HS-27A (cell line): ENCODE data around the gene TMED10.

Experiments
- DNase-seq: peaks from one replicate; pipeline ENCODE4 v3.0.0-alpha.2; 2012; ENCODE audit warnings: low read depth, missing footprints

TMED10 gene

DNA sequence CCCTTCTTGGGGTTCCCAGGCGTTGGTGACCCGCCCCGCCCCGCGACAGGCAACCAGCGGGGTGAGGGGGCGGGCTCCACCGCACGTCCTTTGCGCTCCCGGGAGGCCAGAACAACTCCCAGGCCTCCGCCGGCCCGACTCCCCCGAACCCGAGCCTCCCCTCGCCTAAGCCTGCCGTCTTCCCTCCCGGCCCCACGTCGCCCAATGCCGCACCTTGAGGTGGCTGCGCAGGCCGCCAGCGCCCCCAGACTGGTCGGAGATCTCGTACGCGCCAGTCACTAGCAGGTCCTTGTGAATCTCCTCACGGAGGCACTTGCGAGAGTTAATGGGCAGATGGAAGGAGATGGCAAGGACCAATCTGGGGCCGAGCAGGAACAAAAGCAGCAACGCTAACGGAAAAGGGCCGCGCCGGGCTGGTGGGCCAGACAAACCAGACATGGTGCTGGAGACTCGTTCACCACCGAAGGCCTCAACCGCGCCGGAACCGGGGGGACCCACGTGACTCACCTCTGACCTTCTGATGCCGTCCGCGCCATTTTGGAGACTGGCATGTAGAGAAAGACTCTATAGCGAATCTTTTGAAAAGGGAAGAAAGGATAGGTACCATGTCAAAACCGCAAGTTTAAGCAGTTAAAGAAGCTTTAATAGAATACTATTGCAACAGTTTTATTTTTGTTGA lies at the start of gene TMED10:
Gene TMED10 (minus strand): TSS at position 471 of the 679 bp plus-strand sequence. CDS start 33 bp downstream, at position 438.
- peak; percentile 84 for DNase-seq

DNA sequence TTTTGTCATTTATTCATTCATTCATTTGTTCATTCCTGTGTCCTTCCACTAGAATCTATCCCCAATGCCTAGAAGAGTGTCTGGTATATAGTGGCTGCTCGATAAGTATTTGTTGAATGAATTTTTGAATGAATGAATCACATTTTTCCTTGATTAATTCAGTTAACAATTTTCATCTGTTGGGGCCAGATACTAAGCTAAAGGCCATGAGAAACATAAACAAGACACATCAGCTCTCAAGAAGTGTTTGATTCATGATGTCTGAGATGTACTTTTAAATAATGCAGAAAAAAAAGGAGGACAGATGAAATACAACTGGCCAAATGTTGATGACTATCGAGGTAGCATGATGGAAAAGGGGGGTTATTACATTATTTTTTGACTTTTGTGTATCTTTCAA lies 48.1 kb upstream of the TMED10 start:
- DNase-seq: no peak

GRCh38 chr14:75223664-75224154 lies 47.3 kb upstream of the TMED10 start:
- no peak for DNase-seq

DNA sequence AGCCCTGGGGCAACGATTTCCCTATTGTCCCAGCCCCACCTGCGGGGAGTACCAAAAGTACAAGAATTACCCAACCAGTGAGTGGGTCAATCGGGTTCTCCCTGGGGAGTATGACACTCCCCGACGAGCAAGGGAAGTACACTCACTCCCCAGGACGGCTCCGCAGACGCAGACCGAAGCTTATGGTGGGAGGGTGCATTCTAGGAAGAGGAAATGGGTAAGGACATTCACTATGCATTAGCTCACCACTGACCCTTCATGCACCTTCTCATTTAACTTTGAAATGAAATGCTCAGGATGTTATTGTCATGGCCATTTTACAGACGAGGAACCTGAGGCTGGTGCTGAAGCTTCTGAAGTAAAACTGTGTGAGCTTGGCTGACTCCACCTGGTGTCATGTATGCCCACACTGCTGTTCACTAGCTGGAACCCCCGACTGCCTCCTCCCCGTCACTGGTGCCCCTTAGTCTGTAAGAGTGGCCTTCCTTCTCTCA lies 45.8 kb upstream of the TMED10 start:
- peak; percentile 41 for DNase-seq

DNA sequence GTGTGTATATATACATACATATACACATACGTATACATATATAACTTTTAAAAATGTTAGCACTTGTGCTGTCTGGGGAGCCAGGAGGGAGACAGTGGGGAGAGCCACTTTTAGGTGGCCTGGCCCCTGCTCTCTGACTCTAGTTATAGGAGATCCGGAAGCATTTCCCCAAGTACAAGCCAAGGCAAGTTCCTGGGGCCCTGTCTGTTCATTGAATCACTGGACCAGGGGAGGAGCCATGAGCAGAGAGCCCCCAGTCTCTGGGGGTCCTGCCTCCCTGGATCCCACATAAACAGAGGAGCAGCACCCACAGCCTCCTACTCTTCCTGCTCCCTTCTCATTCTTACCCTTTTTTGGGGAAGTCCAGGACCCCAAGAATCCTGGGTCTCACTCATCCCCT lies 45.4 kb upstream of the TMED10 start:
- no peak for DNase-seq

- DNase-seq: no peak
Observed at GRCh38 chr14:75220156-75220555, 43.7 kb upstream of the TMED10 start.

GRCh38 chr14:75217508-75218206 lies 41.2 kb upstream of the TMED10 start:
- no peak for DNase-seq

GRCh38 chr14:75216427-75217006 lies 40.1 kb upstream of the TMED10 start:
- DNase-seq: no peak

GRCh38 chr14:75215520-75215919 lies 39.1 kb upstream of the TMED10 start:
- DNase-seq: no peak

DNA sequence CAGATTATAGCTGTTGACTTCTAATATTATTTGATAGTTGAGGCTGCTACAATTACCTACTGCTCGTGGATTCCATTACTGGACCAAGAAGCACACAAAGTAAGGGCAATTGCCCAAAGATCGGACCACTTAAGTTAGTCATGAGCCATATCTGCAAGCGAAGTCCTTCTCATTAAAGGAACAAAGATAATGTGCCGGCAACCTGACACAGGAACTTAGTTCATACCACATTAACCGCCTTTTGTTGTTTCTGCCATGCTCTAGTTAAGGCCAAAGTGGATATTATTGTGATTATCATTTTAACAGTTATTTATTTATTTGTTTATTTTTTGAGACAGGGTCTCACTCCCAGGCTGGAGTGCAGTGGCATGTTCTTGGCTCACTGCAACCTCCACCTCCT lies 38.1 kb upstream of the TMED10 start:
- no peak for DNase-seq

- no peak for DNase-seq
Observed at GRCh38 chr14:75213172-75213571, 36.8 kb upstream of the TMED10 start.

GRCh38 chr14:75208843-75209242 lies 32.4 kb upstream of the TMED10 start:
- DNase-seq: no peak

DNA sequence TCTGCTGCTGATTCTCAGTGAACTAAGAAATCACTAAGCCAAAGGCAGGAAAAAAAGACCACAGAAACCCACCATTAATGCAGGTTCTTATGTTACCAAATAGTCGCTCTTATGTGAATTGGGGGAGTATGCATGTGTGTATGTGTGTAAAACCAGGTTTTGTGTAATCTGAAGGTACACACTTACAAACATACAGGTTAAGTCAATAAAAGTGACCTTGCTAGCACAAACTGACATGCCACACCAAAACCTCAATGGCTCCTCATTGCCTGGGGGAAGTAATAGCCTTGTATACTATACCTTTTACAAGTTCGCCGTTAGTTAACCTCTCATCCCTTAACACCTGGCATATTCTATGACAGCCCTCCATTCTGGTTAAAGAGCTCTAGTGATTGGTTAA lies 29.8 kb upstream of the TMED10 start:
- DNase-seq: no peak

GRCh38 chr14:75205591-75205990 lies 29.2 kb upstream of the TMED10 start:
- DNase-seq: no peak

DNA sequence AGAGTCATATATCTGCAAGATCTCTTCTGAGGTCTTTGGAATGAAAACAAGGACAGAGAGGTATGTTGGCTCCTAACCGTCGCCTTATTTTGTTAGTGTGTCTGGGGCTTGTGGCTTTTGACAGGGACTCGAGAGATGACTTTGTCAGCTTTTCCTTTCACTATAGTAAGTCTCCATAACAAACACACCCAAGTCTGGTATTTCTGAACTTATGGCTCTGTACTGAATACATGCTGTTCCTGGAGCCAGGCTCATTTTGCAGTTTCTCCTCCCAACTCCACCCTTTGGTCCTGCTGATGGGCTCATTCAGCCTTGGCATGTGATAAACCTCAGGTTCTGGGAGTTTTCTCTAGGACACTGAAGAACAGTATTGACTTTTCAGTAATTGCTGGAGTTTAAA lies 27.7 kb upstream of the TMED10 start:
- DNase-seq: no peak

DNA sequence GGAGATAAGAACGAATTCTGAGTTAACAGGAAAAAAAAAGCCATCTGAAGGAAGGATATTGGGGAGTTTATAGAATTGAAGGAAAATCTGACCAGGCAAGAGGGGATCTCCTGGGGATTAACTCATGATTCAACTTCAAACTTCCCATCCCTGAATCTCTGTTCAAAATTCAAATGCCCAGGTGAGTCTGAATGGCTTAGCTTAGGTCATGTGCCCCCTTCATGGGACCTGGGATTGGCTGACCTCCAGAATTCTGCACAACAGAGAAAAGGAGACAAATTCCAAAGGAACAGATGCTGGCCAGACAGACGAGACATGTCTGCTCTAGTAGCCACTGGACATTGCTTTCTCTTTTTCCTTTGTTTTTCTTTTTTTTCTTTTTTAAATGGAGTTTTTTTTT lies 26.2 kb upstream of the TMED10 start:
- DNase-seq: no peak

DNA sequence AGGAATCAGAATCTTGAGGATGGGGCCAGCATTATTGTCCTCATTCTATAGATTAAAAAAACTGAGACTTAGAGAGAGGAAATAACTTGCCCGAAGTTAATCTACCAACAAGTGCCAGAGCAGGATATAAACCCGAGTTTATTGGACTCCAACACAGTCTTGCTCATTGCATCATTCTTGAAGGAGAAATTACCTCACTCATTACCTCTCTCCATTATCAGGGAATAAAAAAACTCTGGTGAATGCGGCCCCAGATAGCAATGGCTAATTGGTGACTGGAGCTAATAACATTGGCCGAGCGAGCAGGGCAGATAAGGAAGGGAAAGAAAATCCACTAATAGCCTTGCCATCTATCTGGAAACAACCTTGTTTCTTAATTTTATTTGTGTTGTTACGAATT lies 24.7 kb upstream of the TMED10 start:
- DNase-seq: no peak

GRCh38 chr14:75200451-75200850 lies 24.0 kb upstream of the TMED10 start:
- no peak for DNase-seq

DNA sequence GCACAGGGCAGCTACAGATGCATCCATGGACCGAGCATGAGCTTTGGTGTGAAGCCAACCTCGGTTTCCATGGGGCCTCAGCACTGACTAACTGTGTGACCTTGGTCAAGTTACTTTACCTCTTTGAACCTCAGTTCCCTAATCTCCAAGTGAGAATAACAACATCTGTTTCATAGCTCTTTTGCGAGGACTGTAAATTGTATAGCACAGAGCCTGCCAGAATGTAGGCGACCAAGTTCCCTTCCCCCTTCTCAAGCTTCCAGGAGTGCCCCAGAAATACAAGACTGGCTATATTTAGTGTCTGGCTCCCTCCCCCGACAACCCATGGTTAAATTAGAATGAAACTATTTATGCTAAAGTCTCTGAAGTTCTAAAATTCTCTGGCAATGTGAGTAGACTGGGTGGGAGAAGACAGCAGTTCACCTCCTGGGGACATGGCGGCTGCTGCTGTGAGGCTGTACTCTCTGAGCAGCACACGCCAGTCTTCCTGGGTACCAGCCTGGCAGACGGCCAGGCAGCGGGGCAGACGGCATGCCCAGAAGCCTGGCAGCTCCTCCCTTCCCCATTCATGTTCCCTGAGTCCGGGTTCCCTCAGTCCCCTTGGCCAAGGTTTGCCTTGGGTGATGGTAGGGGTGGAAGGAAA lies 22.0 kb upstream of the TMED10 start:
- no peak for DNase-seq

GRCh38 chr14:75197338-75197737 lies 20.9 kb upstream of the TMED10 start:
- no peak for DNase-seq

DNA sequence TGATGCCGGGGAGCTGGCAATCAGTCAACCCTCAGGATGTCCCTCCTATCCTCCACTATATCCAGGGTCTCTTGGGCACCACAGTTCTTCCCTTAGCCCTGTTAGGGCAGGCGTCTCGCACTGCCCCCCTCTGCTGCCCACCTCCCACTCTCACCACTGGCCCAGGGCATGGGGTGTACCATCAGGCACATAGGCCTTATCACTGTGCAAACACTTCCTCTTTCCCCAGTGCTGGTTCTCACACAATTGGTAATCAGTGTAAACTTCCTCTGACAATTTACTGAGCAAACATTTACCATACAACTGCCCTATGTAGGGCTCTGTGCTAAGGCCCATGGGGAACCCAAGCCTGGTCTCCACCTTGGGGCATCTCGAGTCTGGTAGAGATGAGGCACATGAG lies 20.1 kb upstream of the TMED10 start:
- DNase-seq: no peak

DNA sequence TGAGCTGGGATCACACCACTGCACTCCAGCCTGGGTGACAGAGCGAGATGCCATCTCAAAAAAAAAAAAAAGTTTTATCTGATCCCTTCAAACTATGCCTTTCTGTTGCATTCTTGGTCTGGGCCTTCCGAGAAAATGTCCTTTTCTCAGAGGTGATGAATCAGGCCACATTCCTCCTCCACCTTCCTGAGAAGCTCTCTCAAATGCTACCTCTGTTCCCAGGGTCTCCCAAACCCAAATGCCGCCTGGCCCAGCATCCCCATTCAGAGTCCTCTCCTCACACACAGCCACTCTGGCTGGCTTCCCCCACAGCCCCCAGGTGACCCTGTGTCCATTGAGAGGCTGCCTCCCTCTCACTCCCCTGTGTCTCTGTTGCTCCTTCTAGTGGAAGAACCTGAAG lies 19.7 kb upstream of the TMED10 start:
- no peak for DNase-seq

GRCh38 chr14:75191100-75191499 lies 14.7 kb upstream of the TMED10 start:
- DNase-seq: no peak
